GM12891 (cell line): ENCODE measurements around the gene HOXC4. TPM values are rescaled to one million over a fixed set of nuclear protein-coding genes. Genes with fewer than 3 reads are reported as not detected.
A peak's percentile ranks its signal among the peaks of the same experiment; 100 is the strongest.

Experiments used
- DNase-seq: peaks from one replicate; pipeline ENCODE4 v3.0.0; 2011; ENCODE audit warnings: low spot score; ENCODE audit not compliant: insufficient read length
- FAIRE-seq: peaks from 2 replicates; lab custom pipeline; 2011; peaks lifted over from hg19 to GRCh38; lab: Jason Lieb, UNC
- PAX5 ChIP-seq: IDR thresholded peaks from 2 replicates; pipeline ENCODE4 v1.6.1; 2011; ENCODE audit warnings: low read length, moderate library complexity, mild to moderate bottlenecking; ENCODE audit not compliant: insufficient read depth, severe bottlenecking
- POLR2A ChIP-seq: IDR thresholded peaks from 2 replicates; pipeline ENCODE4 v1.6.1; 2011; ENCODE audit warnings: low read depth, low read length, control low read depth
- POLR2AphosphoS5 ChIP-seq: IDR thresholded peaks from 2 replicates; pipeline ENCODE4 v1.6.1; 2011; ENCODE audit warnings: low read depth, low read length, control low read depth
- POU2F2 ChIP-seq: IDR thresholded peaks from 2 replicates; pipeline ENCODE4 v1.6.1; 2011; ENCODE audit warnings: low read depth, mild to moderate bottlenecking, control low read depth, low read length, moderate library complexity
- SPI1 ChIP-seq: IDR thresholded peaks from 2 replicates; pipeline ENCODE4 v1.6.1; 2011; ENCODE audit warnings: low read depth, low read length, control low read depth
- TAF1 ChIP-seq: IDR thresholded peaks from 2 replicates; pipeline ENCODE4 v1.6.1; 2011; ENCODE audit warnings: low read depth, low read length, control low read depth
- polyA plus RNA-seq: library from polyadenylated mRNA; unstranded; fragments of >200 nt; gene quantifications from one replicate; pipeline ENCODE4 v1.2.1, GENCODE V29; 2012; ENCODE audit warnings: low read depth, missing spikeins, inconsistent platforms; ENCODE audit not compliant: missing spikeins

The HOXC4 gene
- polyA plus RNA-seq: 2.6 TPM

GRCh38 chr12:54053751-54054741 is at the start of gene HOXC4:
TSS of gene HOXC4 (plus strand) at chr12:54053835. CDS start at chr12:54053923, 88 bp downstream.
- peak; percentile 75 for FAIRE-seq
- DNase-seq: no peak
- TF ChIP-seq SPI1: peak; percentile 29; the same call in 1 of the 2 replicates
- no peak for TF ChIP-seq PAX5

DNA sequence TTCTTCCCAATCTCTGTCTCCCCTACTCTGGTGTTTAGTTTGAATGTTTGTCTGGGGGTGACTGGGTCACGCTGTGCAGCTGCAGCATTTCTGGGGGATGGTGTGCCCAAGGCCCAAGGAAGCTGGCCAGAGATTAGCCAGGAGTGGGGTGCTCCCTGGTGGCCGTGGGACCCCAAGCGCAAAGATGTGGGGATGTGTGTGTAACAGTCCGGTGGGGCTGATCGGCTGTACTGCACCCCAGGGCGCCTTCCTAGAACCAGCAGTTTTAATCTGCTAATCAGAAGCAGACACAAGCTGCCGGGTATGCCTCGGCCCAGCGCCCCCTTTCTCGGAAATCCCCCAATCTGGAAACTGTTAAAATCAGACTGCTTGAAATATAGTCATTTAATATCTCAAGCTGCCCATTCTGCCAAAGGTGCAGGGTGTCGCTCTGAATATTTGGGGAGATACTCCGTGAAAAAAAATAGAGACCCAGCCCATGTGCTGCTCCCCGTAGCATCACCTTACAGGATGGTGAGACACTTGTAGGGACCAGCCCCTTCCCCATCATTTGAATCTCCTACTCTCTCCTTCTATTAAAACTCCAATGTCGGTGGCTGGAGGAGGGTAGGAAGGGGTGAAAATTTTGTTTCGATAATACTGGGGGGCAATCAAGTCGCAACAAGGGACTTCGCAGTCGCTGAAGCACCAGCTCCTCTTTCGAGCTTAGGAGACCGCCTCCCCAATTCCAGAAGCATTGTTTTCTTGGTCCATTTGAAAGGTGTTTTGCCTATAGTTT is 49.4 kb upstream of the HOXC4 start:
- FAIRE-seq (no peak), DNase-seq (no peak)
- TF ChIP-seq SPI1 (no peak), POLR2A (no peak), POLR2AphosphoS5 (no peak), PAX5 (no peak), TAF1 (no peak), POU2F2 (no peak)

DNA sequence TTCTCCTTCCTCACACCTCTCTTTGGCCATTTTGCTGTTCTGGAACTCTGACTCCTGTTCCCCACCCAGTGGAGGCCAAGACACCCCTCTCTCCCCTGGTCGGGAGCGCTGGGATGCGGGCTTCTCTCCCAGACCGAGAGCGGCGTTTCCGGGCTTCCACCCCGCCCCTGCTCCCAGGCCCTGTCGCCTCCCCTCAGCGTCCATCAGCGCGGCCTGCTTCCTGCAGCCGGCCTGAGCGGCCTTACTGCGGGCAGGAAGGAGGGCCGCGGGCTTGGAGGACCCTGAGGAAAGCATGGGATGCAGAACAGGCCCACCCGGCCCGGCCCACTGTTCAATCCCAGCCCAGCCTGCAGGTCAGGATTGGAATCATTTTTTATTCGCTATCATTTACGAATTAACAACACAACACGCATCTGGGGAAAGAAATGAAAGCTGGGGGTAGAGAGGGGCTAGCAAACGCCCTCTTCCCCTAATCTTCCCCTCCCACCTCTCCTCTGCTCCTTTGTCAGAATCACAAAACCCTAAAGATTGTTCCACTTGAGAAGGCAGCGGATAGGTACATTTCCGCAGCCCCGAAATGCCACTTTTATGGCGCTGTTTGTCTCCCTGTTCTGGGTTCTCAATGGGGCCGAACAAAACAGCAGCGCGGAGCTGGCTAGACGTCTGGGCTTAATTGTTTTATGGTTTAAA is 48.6 kb upstream of the HOXC4 start:
- no peak for FAIRE-seq
- no peak for DNase-seq
- TF ChIP-seq POLR2A: no peak
- no peak for TF ChIP-seq SPI1
- no peak for TF ChIP-seq POLR2AphosphoS5
- no peak for TF ChIP-seq PAX5
- TF ChIP-seq POU2F2: no peak
- no peak for TF ChIP-seq TAF1

GRCh38 chr12:54005531-54005852 is 48.1 kb upstream of the HOXC4 start:
- no peak for DNase-seq
- TF ChIP-seq POU2F2 (no peak), POLR2AphosphoS5 (no peak), POLR2A (no peak), PAX5 (no peak), TAF1 (no peak), SPI1 (no peak)
- FAIRE-seq: no peak

GRCh38 chr12:54005853-54006558 is 47.6 kb upstream of the HOXC4 start:
- DNase-seq (peak; percentile 79), FAIRE-seq (peak; percentile 90)
- TF ChIP-seq POLR2A (no peak), POU2F2 (no peak), SPI1 (peak; percentile 78), PAX5 (no peak), TAF1 (no peak), POLR2AphosphoS5 (no peak)

GRCh38 chr12:54006559-54007220 is 46.9 kb upstream of the HOXC4 start:
- FAIRE-seq: no peak
- DNase-seq: no peak
- no peak for TF ChIP-seq POLR2A
- no peak for TF ChIP-seq POLR2AphosphoS5
- no peak for TF ChIP-seq SPI1
- TF ChIP-seq PAX5: no peak

GRCh38 chr12:54007538-54008259 is 45.9 kb upstream of the HOXC4 start:
- FAIRE-seq (no peak), DNase-seq (no peak)

More at GRCh38 chr12:54007538-54008259, 45.9 kb upstream of the HOXC4 start:
- TF ChIP-seq PAX5: no peak
- no peak for TF ChIP-seq POLR2AphosphoS5
- no peak for TF ChIP-seq POLR2A
- TF ChIP-seq SPI1: no peak
- TF ChIP-seq TAF1: no peak
- TF ChIP-seq POU2F2: no peak
